A673 (cell line): ENCODE results near the gene STXBP2. TPM values are rescaled to one million over a fixed set of nuclear protein-coding genes. Genes with fewer than 3 reads are reported as not detected.
"Not testable (repeated sequence)": the region's sequence is repeated elsewhere in the genome, so short reads cannot be mapped to it uniquely, and the experiment has no call there.

ENCODE experiments used
- BruUV-seq: library from RNA; stranded (reverse); fragments of 400-500 nt; replicated peaks from 2 replicates; lab custom pipeline; 2021; lab: Mats Ljungman, UMichigan
- CTCF ChIA-PET: fragments of 300-600 bp; sonication (Branson Sonifier 250); formaldehyde crosslinking; loops from one replicate; lab custom pipeline; 2022; ENCODE audit warnings: antibody characterized with exemption; lab: Charles Lee
- POLR2A ChIA-PET: fragments of 300-600 bp; sonication (Branson Sonifier 250); formaldehyde crosslinking; loops from one replicate; lab custom pipeline; 2022; ENCODE audit warnings: antibody characterized with exemption; ENCODE audit not compliant: low non-redundant PET; lab: Charles Lee
- DNase-seq: peaks from one replicate; pipeline ENCODE4 v3.0.0-alpha.2; 2015; ENCODE audit warnings: low spot score
- H3K27ac ChIP-seq: fragments of 200-600 bp; sonication (generic); 2 replicates; pipeline ENCODE4 v1.5.1; 2016; ENCODE audit warnings: mixed run types, low read depth, mild to moderate bottlenecking, mixed read lengths, antibody characterized with exemption, low read length; ENCODE audit not compliant: poor library complexity, severe bottlenecking
- H3K27me3 ChIP-seq: fragments of 200-600 bp; sonication (generic); replicated peaks from 2 replicates; pipeline ENCODE4 v1.6.1; 2017; ENCODE audit warnings: mixed run types, low read depth, mild to moderate bottlenecking, mixed read lengths, antibody characterized with exemption, low read length; ENCODE audit not compliant: insufficient read depth, poor library complexity
- H3K36me3 ChIP-seq: fragments of 200-600 bp; sonication (generic); 2 replicates; pipeline ENCODE4 v1.6.1; 2016; ENCODE audit warnings: mixed run types, mild to moderate bottlenecking, mixed read lengths, antibody characterized with exemption, low read length; ENCODE audit not compliant: insufficient read depth, poor library complexity, severe bottlenecking
- H3K4me1 ChIP-seq: fragments of 200-600 bp; sonication (generic); 2 replicates; pipeline ENCODE4 v1.6.1; 2017; ENCODE audit warnings: mixed run types, mild to moderate bottlenecking, mixed read lengths, antibody characterized with exemption, low read length; ENCODE audit not compliant: insufficient read depth, poor library complexity, severe bottlenecking
- H3K4me3 ChIP-seq: fragments of 200-600 bp; sonication (generic); 2 replicates; pipeline ENCODE4 v1.5.1; 2016; ENCODE audit warnings: low read depth, mixed run types, mild to moderate bottlenecking, mixed read lengths, low read length; ENCODE audit not compliant: poor library complexity, severe bottlenecking
- H3K9me3 ChIP-seq: fragments of 200-600 bp; sonication (generic); 2 replicates; pipeline ENCODE4 v1.6.1; 2016; ENCODE audit warnings: mixed run types, low read depth, mild to moderate bottlenecking, mixed read lengths, antibody characterized with exemption, low read length; ENCODE audit not compliant: poor library complexity, severe bottlenecking
- CTCF ChIP-seq: fragments of 300-800, 200-600 bp; sonication (generic); conservative IDR thresholded peaks from 2 replicates; pipeline ENCODE4 v1.5.1; 2017; ENCODE audit warnings: low read depth, mild to moderate bottlenecking, antibody characterized with exemption, low read length, moderate library complexity, mixed read lengths
- EZH2 ChIP-seq: fragments of 200-600 bp; sonication (generic); IDR thresholded peaks from 2 replicates; pipeline ENCODE4 v1.6.1; 2017; ENCODE audit warnings: borderline replicate concordance, low read depth, mild to moderate bottlenecking, mixed read lengths, antibody characterized with exemption, low read length; ENCODE audit not compliant: poor library complexity, severe bottlenecking
- intact Hi-C: fragments of 100-400 bp; cut with micrococcal nuclease; formaldehyde crosslinking; loops from one replicate; pipeline ENCODE4 v1.10.0; 2022; ENCODE audit not compliant: unreplicated experiment
- total RNA-seq: library from RNA; stranded (reverse); gene quantifications from 2 replicates; pipeline ENCODE4 v1.2.3, GENCODE V29; 2021

The STXBP2 gene
- total RNA-seq, 1 experiment from 2014 or later = 49.8 TPM

- BruUV-seq, H3K27me3 ChIP-seq, H3K36me3 ChIP-seq, H3K27ac ChIP-seq, intact Hi-C loops, H3K9me3 ChIP-seq, H3K4me3 ChIP-seq, H3K4me1 ChIP-seq: not testable (repeated sequence)
- ChIA-PET CTCF (interaction anchor here (1.3 kb wide), 1 partner anchor 75 kb away, joined by 4 read pairs; no protein-coding TSS in a partner anchor), POLR2A (interaction anchor here (0.6 kb wide), 1 partner anchor 14 kb away, joined by 3 read pairs; the partner anchor contains the start of genes PET100 and XAB2)
- DNase-seq = peak; percentile 33
Observed at GRCh38 chr19:7643629-7644549, 7.0 kb downstream of the STXBP2 start.

GRCh38 chr19:7644550-7644877, 7.6 kb downstream of the STXBP2 start:
- POLR2A ChIA-PET = no interaction called here
- Histone ChIP-seq H3K4me1 (no peaks in the 10 kb centered on the region), H3K36me3 (no peaks in the 10 kb centered on the region), H3K27ac (no peak overlapping the region), H3K27me3 (no peaks in the 10 kb centered on the region), H3K9me3 (no peaks in the 10 kb centered on the region), H3K4me3 (no peak overlapping the region)
- BruUV-seq = no TSS peak
- no peak for DNase-seq
- CTCF ChIA-PET = interaction anchor here (1.3 kb wide), 1 partner anchor 76 kb away, joined by 4 read pairs; no protein-coding TSS in a partner anchor
- intact Hi-C loops = no loop called here
- TF ChIP-seq CTCF (no peak), EZH2 (no peak)

- Histone ChIP-seq H3K27me3 (no peaks in the 10 kb centered on the region), H3K9me3 (no peaks in the 10 kb centered on the region), H3K27ac (no peak overlapping the region), H3K4me3 (no peak overlapping the region), H3K4me1 (no peaks in the 10 kb centered on the region), H3K36me3 (no peaks in the 10 kb centered on the region)
- intact Hi-C loops = no loop called here
- TF ChIP-seq CTCF = no peak
- TF ChIP-seq EZH2 = no peak
- POLR2A ChIA-PET = no interaction called here
- BruUV-seq = no TSS peak
- CTCF ChIA-PET = interaction anchor here (1.3 kb wide), 1 partner anchor 77 kb away, joined by 4 read pairs; no protein-coding TSS in a partner anchor
- DNase-seq = no peak
Observed at GRCh38 chr19:7645163-7645562, 8.3 kb downstream of the STXBP2 start.
